Measurements from ENCODE around the gene TMEM174.

The TMEM174 gene

GRCh38 chr5:73172951-73173350, at the start of gene TMEM174:
Gene TMEM174 (plus strand): TSS chr5:73173193. CDS start chr5:73173244, 51 bp downstream.
- TF ChIP-seq, protein P1, sequence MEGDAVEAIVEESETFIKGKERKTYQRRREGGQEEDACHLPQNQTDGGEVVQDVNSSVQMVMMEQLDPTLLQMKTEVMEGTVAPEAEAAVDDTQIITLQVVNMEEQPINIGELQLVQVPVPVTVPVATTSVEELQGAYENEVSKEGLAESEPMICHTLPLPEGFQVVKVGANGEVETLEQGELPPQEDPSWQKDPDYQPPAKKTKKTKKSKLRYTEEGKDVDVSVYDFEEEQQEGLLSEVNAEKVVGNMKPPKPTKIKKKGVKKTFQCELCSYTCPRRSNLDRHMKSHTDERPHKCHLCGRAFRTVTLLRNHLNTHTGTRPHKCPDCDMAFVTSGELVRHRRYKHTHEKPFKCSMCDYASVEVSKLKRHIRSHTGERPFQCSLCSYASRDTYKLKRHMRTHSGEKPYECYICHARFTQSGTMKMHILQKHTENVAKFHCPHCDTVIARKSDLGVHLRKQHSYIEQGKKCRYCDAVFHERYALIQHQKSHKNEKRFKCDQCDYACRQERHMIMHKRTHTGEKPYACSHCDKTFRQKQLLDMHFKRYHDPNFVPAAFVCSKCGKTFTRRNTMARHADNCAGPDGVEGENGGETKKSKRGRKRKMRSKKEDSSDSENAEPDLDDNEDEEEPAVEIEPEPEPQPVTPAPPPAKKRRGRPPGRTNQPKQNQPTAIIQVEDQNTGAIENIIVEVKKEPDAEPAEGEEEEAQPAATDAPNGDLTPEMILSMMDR (conservative IDR thresholded peaks at IDR 0.05): no peak
- no peak within 1 kb of the TSS for H3K27ac ChIP-seq

- TF ChIP-seq, protein P1 (conservative IDR thresholded peaks at IDR 0.05): no peak
These were observed 47.7 kb upstream of the TMEM174 start for GRCh38 chr5:73125289-73125688.

GRCh38 chr5:73126381-73126780, 46.6 kb upstream of the TMEM174 start:
- TF ChIP-seq, protein P1 (conservative IDR thresholded peaks at IDR 0.05): no peak
- H3K27ac ChIP-seq: no peak overlapping the region

More at GRCh38 chr5:73125289-73125688, 47.7 kb upstream of the TMEM174 start:
- no peak overlapping the region for H3K27ac ChIP-seq

DNA sequence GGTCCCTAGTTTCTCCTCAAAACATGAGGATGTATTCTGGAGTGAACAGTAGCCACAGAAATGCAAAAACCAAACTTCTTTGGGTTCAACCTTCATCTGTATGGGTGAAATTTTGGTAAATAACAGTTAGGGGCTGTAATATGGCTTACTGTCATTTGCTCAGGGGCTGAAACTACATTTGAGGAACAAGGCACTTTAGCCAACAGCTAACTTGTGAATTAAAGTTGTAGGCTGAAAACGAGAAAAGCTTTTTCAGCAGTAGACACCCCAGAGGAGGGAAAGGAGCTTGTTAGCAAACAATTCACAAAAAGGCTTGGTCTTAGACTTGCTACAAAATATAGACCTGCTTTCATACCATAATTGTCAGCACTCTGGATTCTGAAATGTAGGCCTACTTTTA, 46.0 kb upstream of the TMEM174 start:
- H3K27ac ChIP-seq: no peak overlapping the region
- TF ChIP-seq, protein P1 (conservative IDR thresholded peaks at IDR 0.05): no peak

- H3K27ac ChIP-seq: no peak overlapping the region
- TF ChIP-seq, protein P1 (conservative IDR thresholded peaks at IDR 0.05): no peak
These were observed 43.9 kb upstream of the TMEM174 start for GRCh38 chr5:73129143-73129542.

DNA sequence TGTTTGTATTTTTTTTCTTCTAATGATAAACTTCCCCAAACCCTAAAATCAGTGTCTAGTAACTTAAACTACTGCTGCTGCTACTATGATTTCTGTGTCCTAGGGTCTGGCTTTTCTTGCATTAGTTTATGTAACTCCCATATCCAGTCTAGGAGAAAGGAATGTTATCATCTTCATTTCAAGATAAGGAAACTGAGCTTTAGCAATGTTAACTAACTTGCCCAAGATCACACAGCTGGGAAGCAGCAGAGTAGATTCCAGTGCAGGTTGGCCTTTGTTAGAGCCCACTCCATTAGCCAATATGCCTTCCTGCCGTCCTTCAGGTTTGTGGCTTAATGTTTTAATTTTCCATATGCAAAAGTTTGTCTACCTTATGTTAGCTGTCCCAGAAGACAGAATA, 42.2 kb upstream of the TMEM174 start:
- no peak overlapping the region for H3K27ac ChIP-seq
- TF ChIP-seq, protein P1 (conservative IDR thresholded peaks at IDR 0.05): no peak

DNA sequence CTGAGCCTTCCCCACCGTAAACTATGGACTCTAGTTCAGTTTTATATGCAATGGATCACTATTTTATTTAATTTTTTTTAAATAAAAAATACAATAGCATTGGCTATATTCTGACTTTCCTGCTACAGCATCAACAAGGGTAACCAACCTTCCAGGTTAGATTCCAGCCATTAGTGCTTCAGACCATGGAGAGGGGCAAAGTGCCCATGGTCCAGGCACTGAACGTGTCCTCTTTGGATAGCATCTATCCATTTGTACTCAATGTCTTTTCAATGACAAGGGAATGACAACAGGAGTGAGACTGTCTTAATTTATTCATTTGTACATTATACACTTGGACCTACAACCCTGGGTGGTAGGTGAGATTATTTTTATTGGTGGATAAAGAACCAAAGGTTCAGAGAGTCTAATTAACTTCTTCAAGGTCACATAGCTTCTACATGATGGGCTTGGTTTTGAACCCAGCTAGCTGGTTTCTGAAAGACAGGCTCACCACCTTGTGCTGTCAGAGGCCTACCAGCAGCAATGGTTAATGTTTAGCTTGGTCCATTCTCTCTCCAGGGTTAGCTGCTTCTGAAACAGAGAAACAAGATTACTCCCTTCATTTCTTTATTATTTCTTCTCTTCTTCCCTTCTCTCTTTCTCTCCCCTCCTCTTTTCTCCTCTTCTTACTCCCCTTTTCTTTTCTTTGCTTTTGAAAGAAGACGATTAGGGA, 41.1 kb upstream of the TMEM174 start:
- no peak overlapping the region for H3K27ac ChIP-seq
- TF ChIP-seq, protein P1 (conservative IDR thresholded peaks at IDR 0.05): no peak

All from VCaP (cell line).